Measurements from ENCODE around the gene LONP2. TPM values are rescaled to one million over a fixed set of nuclear protein-coding genes. Genes with fewer than 3 reads are reported as not detected.
A peak's percentile ranks its signal among the peaks of the same experiment; 100 is the strongest.

LONP2 gene
- total and polyA plus RNA-seq, 2 of the 13 experiments (the other 11 are each of a cell fraction or from before 2014, with no cell fraction given), result 39.2 to 63.3 TPM

DNA sequence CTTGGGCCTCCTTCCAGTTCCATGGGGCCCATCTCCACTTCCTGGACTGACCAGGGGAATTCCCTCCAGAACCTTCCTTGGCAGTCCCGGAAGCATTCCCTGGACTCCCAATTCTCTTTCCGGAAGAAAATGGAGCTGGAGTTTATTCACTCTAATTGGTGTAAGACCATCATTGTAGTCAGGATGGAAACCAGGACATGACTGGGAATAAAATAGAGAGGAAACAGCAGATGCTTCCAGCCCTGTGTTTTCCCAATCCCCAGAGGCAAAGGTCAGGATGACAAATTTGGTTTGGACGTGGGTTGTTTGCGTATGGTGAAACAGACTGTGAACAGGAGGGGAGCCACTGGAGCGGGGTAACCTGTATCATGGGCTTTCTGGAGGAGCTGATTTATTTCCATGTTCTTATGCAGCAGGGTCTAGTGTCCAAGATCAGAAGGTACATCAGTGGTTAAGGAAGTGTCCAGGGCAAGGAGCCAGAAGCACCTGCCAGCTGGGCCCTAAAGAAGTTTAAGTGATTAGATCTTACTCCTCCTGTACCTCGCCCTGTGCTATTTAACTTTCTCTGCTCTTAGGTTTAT is 8.5 kb upstream of the LONP2 start:
- BruUV-seq (replicated peaks), result TSS peak; percentile 87
- TF ChIP-seq EED (CRISPR knock-in tag; IDR thresholded peaks at IDR 0.05) (no peak), ZFP90 (CRISPR knock-in tag; IDR thresholded peaks at IDR 0.05; ENCODE audit: borderline replicate concordance) (no peak), MIXL1 (CRISPR knock-in tag; IDR thresholded peaks at IDR 0.05) (peak; percentile 40; the same call in 1 of the 2 replicates), HMGA1 (CRISPR knock-in tag; conservative IDR thresholded peaks at IDR 0.05) (no peak), XBP1 (CRISPR knock-in tag; IDR thresholded peaks at IDR 0.05) (no peak), AGO2 (optimal IDR thresholded peaks at IDR 0.05; ENCODE audit: low read depth, low read length) (no peak), ZNF275 (CRISPR knock-in tag; IDR thresholded peaks at IDR 0.05; ENCODE audit: borderline replicate concordance) (no peak), THAP7 (CRISPR knock-in tag; IDR thresholded peaks at IDR 0.05) (no peak; the same call in 1 of the 2 replicates), BRCA1 (CRISPR knock-in tag; IDR thresholded peaks at IDR 0.05) (no peak), ZNF761 (CRISPR knock-in tag; conservative IDR thresholded peaks at IDR 0.05) (0 out of 2 replicates have a peak, but pooled peaks have one; percentile 36), ONECUT2 (CRISPR knock-in tag; IDR thresholded peaks at IDR 0.05) (no peak), NFRKB (IDR thresholded peaks at IDR 0.05) (no peak), ZNF672 (CRISPR knock-in tag; IDR thresholded peaks at IDR 0.05) (no peak), RARG (CRISPR knock-in tag; IDR thresholded peaks at IDR 0.05; ENCODE audit: low read depth) (no peak), SYNCRIP (IDR thresholded peaks at IDR 0.05; ENCODE audit: insufficient read depth, low read depth, low read length) (no peak), HMGXB4 (CRISPR knock-in tag; IDR thresholded peaks at IDR 0.05; ENCODE audit: borderline replicate concordance in 1 of 2, low read depth in 1 of 2) (peak; percentile 48 to 57; a peak in 3 of 4 replicates), YEATS2 (CRISPR knock-in tag; IDR thresholded peaks at IDR 0.05; ENCODE audit: borderline replicate concordance) (peak; percentile 78; the same call in 1 of the 2 replicates), REXO4 (CRISPR knock-in tag; IDR thresholded peaks at IDR 0.05; ENCODE audit: borderline replicate concordance) (no peak)
- TF ChIP-seq, protein P1, sequence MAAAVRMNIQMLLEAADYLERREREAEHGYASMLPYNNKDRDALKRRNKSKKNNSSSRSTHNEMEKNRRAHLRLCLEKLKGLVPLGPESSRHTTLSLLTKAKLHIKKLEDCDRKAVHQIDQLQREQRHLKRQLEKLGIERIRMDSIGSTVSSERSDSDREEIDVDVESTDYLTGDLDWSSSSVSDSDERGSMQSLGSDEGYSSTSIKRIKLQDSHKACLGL (CRISPR knock-in tag; IDR thresholded peaks at IDR 0.05), result no peak
- TF ChIP-seq, protein P2, sequence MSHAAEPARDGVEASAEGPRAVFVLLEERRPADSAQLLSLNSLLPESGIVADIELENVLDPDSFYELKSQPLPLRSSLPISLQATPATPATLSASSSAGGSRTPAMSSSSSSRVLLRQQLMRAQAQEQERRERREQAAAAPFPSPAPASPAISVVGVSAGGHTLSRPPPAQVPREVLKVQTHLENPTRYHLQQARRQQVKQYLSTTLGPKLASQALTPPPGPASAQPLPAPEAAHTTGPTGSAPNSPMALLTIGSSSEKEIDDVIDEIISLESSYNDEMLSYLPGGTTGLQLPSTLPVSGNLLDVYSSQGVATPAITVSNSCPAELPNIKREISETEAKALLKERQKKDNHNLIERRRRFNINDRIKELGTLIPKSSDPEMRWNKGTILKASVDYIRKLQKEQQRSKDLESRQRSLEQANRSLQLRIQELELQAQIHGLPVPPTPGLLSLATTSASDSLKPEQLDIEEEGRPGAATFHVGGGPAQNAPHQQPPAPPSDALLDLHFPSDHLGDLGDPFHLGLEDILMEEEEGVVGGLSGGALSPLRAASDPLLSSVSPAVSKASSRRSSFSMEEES (CRISPR knock-in tag; IDR thresholded peaks at IDR 0.05), result no peak

More for the DNA sequence above, 8.5 kb upstream of the LONP2 start:
- DNase-seq (ENCODE audit: low spot score), result peak; percentile 83
- peak overlapping the region; percentile 66 for H3K27ac ChIP-seq (ENCODE audit: extremely low read length, insufficient read depth, low read length)
- peak; percentile 87 for FAIRE-seq
- peak overlapping the region; percentile 55 for H3K9ac ChIP-seq (ENCODE audit: insufficient read depth, low read depth, low read length)
- peak overlapping the region; percentile 86 for H3K4me2 ChIP-seq (ENCODE audit: low read depth, low read length)
- H3K36me3 ChIP-seq (replicated peaks in 1 of 2; ENCODE audit: control insufficient read depth in 1 of 2, insufficient read depth in 2 of 2, low read length in 2 of 2), result no peaks in the 10 kb centered on the region
- H3K79me2 ChIP-seq (ENCODE audit: insufficient read depth, low read length), result no peaks in the 10 kb centered on the region
- peaks cover 63% of the 10 kb centered on the region for H3K4me1 ChIP-seq (ENCODE audit: insufficient read depth, low read length)
- intact Hi-C loops (cut with micrococcal nuclease; ENCODE audit: unreplicated experiment), result loop anchor here (1.0 kb wide), 1 partner anchor 9 kb away; the partner anchor contains the start of gene LONP2
- ATAC-seq, result peak; percentile 93
- no peaks in the 10 kb centered on the region for H3K27me3 ChIP-seq (ENCODE audit: control insufficient read depth in 1 of 2, insufficient read depth in 2 of 2, low read length in 2 of 2)
- peak overlapping the region; percentile 74 for H2AFZ ChIP-seq (ENCODE audit: low read length)
- WGBS (ENCODE audit: low lambda C conversion rate), result 5% methylated on average over 6 of the region's 6 CpGs
- H4K20me1 ChIP-seq (ENCODE audit: insufficient read depth, low read length), result no peaks in the 10 kb centered on the region
- in situ Hi-C loops (cut with HindIII; ENCODE audit: extremely low pct_ligation_motif_present, low pct_unique_long_range_greater_than_20kb), result no loop called here
- ChIA-PET POLR2A (interaction anchor here (1.2 to 2.9 kb wide), 13 partner anchors 8 to 388 kb away, joined by 3 to 41 read pairs (median 7); partner anchors contain the start of genes ABCC11 and LONP2), CTCF (ENCODE audit: low intra/inter-chr PET ratio, low total read pairs) (no interaction called here)
- H3K9me3 ChIP-seq (ENCODE audit: low read length), result no peaks in the 10 kb centered on the region
- peak overlapping the region; percentile 17 to 57 (median 26) for H3K4me3 ChIP-seq (replicated peaks in 1 of 3; ENCODE audit: insufficient read depth in 1 of 3, low read depth in 2 of 3, low read length in 3 of 3)
